ENCODE results near the gene PRKN. TPM values are rescaled to one million over a fixed set of nuclear protein-coding genes. Genes with fewer than 3 reads are reported as not detected.

Gene PRKN
- total RNA-seq, 1 donor from 2014 or later = 0.34 TPM

- DNase-seq = no peak
Observed at GRCh38 chr6:161631676-161632194, 1095.8 kb downstream of the PRKN start.

GRCh38 chr6:161630674-161631073 lies 1096.9 kb downstream of the PRKN start:
- DNase-seq = no peak

GRCh38 chr6:161626132-161626676 lies 1101.4 kb downstream of the PRKN start:
- no peak for DNase-seq

GRCh38 chr6:161624111-161624510 lies 1103.5 kb downstream of the PRKN start:
- DNase-seq = no peak

GRCh38 chr6:161622779-161623178 lies 1104.8 kb downstream of the PRKN start:
- DNase-seq = no peak

- no peak for DNase-seq
Observed at GRCh38 chr6:161618831-161619454, 1108.6 kb downstream of the PRKN start.

GRCh38 chr6:161613711-161614110 lies 1113.9 kb downstream of the PRKN start:
- no peak for DNase-seq

- no peak for DNase-seq
Observed at GRCh38 chr6:161608771-161609170, 1118.8 kb downstream of the PRKN start.

- no peak for DNase-seq
Observed at GRCh38 chr6:161607696-161608297, 1119.8 kb downstream of the PRKN start.

GRCh38 chr6:161602359-161602758 lies 1125.2 kb downstream of the PRKN start:
- DNase-seq = no peak

GRCh38 chr6:161598896-161599295 lies 1128.7 kb downstream of the PRKN start:
- peak; percentile 2 for DNase-seq

- DNase-seq = no peak
Observed at GRCh38 chr6:161596807-161597520, 1130.6 kb downstream of the PRKN start.

- DNase-seq = no peak
Observed at GRCh38 chr6:161594412-161594811, 1133.2 kb downstream of the PRKN start.

- no peak for DNase-seq
Observed at GRCh38 chr6:161590961-161591627, 1136.5 kb downstream of the PRKN start.

GRCh38 chr6:161586887-161587286 lies 1140.7 kb downstream of the PRKN start:
- DNase-seq = no peak

- no peak for DNase-seq
Observed at GRCh38 chr6:161584621-161585340, 1142.8 kb downstream of the PRKN start.

- no peak for DNase-seq
Observed at GRCh38 chr6:161584051-161584450, 1143.5 kb downstream of the PRKN start.

GRCh38 chr6:161583584-161583983 lies 1144.0 kb downstream of the PRKN start:
- no peak for DNase-seq

GRCh38 chr6:161578478-161578877 lies 1149.1 kb downstream of the PRKN start:
- DNase-seq = peak; percentile 2

- no peak for DNase-seq
Observed at GRCh38 chr6:161575523-161576254, 1151.9 kb downstream of the PRKN start.

- DNase-seq = no peak
Observed at GRCh38 chr6:161568885-161569456, 1158.6 kb downstream of the PRKN start.
